ENCODE results near the gene CTNS. TPM values are rescaled to one million over a fixed set of nuclear protein-coding genes. Genes with fewer than 3 reads are reported as not detected.
"Not testable (repeated sequence)": the region's sequence is repeated elsewhere in the genome, so short reads cannot be mapped to it uniquely, and the experiment has no call there.

CTNS gene
- total RNA-seq, 1 experiment from 2014 or later: 7.1 TPM

- Mint-ChIP-seq H3K4me1 (ENCODE audit: insufficient read depth, unreplicated experiment) (no peaks in the 10 kb centered on the region), H3K36me3 (ENCODE audit: insufficient read depth, unreplicated experiment) (peaks cover 4% of the 10 kb centered on the region), H3K27me3 (ENCODE audit: insufficient read depth, unreplicated experiment) (no peaks in the 10 kb centered on the region), H3K9me3 (ENCODE audit: unreplicated experiment) (peaks cover 7% of the 10 kb centered on the region), H3K4me3 (ENCODE audit: unreplicated experiment) (no peak overlapping the region), H3K27ac (ENCODE audit: low read depth, unreplicated experiment) (no peak overlapping the region)
- no TSS peak for BruUV-seq (replicated peaks)
- no peak for DNase-seq (ENCODE audit: unreplicated experiment)
- ChIA-PET POLR2A (no interaction called here), CTCF (no interaction called here)
- no peak for TF ChIP-seq CTCF (IDR thresholded peaks at IDR 0.05; ENCODE audit: unreplicated experiment)
- intact Hi-C loops (cut with micrococcal nuclease): no loop called here
These were observed 68.6 kb downstream of the CTNS start for GRCh38 chr17:3704931-3705717.

- CTCF ChIA-PET: not testable (repeated sequence)
These were observed 69.1 kb downstream of the CTNS start for GRCh38 chr17:3705718-3705984.

GRCh38 chr17:3708366-3708765 is 71.8 kb downstream of the CTNS start:
- Mint-ChIP-seq H3K9me3 (ENCODE audit: unreplicated experiment) (no peaks in the 10 kb centered on the region), H3K27me3 (ENCODE audit: insufficient read depth, unreplicated experiment) (no peaks in the 10 kb centered on the region), H3K4me3 (ENCODE audit: unreplicated experiment) (no peak overlapping the region), H3K36me3 (ENCODE audit: insufficient read depth, unreplicated experiment) (peaks cover 10% of the 10 kb centered on the region), H3K27ac (ENCODE audit: low read depth, unreplicated experiment) (no peak overlapping the region), H3K4me1 (ENCODE audit: insufficient read depth, unreplicated experiment) (no peaks in the 10 kb centered on the region)
- ChIA-PET POLR2A (interaction anchor here (0.6 kb wide), 2 partner anchors 704 to 1447 kb away, joined by 3 to 5 read pairs; no protein-coding TSS in a partner anchor), CTCF (no interaction called here)
- no peak for TF ChIP-seq CTCF (IDR thresholded peaks at IDR 0.05; ENCODE audit: unreplicated experiment)
- DNase-seq (ENCODE audit: unreplicated experiment): no peak
- intact Hi-C loops (cut with micrococcal nuclease): no loop called here
- BruUV-seq (replicated peaks): no TSS peak

More at GRCh38 chr17:3705718-3705984, 69.1 kb downstream of the CTNS start:
- BruUV-seq (replicated peaks); H3K27me3 Mint-ChIP-seq (ENCODE audit: insufficient read depth, unreplicated experiment); H3K36me3 Mint-ChIP-seq (ENCODE audit: insufficient read depth, unreplicated experiment); intact Hi-C loops (cut with micrococcal nuclease); H3K4me3 Mint-ChIP-seq (ENCODE audit: unreplicated experiment); POLR2A ChIA-PET; H3K9me3 Mint-ChIP-seq (ENCODE audit: unreplicated experiment); H3K27ac Mint-ChIP-seq (ENCODE audit: low read depth, unreplicated experiment); DNase-seq (ENCODE audit: unreplicated experiment); H3K4me1 Mint-ChIP-seq (ENCODE audit: insufficient read depth, unreplicated experiment): not testable (repeated sequence)

GRCh38 chr17:3710951-3711383 is 74.4 kb downstream of the CTNS start:
- H3K27me3 Mint-ChIP-seq (ENCODE audit: insufficient read depth, unreplicated experiment): no peaks in the 10 kb centered on the region
- ChIA-PET CTCF (interaction anchor here (0.6 kb wide), 1 partner anchor 1348 kb away, joined by 3 read pairs; no protein-coding TSS in a partner anchor), POLR2A (no interaction called here)
- no peak overlapping the region for H3K4me3 Mint-ChIP-seq (ENCODE audit: unreplicated experiment)
- H3K36me3 Mint-ChIP-seq (ENCODE audit: insufficient read depth, unreplicated experiment): peaks cover 32% of the 10 kb centered on the region
- no peak for TF ChIP-seq CTCF (IDR thresholded peaks at IDR 0.05; ENCODE audit: unreplicated experiment)
- intact Hi-C loops (cut with micrococcal nuclease): no loop called here
- no peaks in the 10 kb centered on the region for H3K4me1 Mint-ChIP-seq (ENCODE audit: insufficient read depth, unreplicated experiment)
- BruUV-seq (replicated peaks): no TSS peak
- no peaks in the 10 kb centered on the region for H3K9me3 Mint-ChIP-seq (ENCODE audit: unreplicated experiment)
- peak; percentile 57 for DNase-seq (ENCODE audit: unreplicated experiment)
- H3K27ac Mint-ChIP-seq (ENCODE audit: low read depth, unreplicated experiment): no peak overlapping the region

Other genes starting within 250 kb of the CTNS start
- not detected in 2 replicates for gene OR1E1, start 238.3 kb upstream of the CTNS start, total RNA-seq (2022)
- gene OR3A3, start 225.4 kb upstream of the CTNS start, total RNA-seq (2022): not detected in 2 replicates
- gene OR1E2, start 202.9 kb upstream of the CTNS start, total RNA-seq (2022): not detected in 2 replicates
- not detected in 2 replicates for gene SPATA22, start 164.9 kb upstream of the CTNS start, total RNA-seq (2022)
- 0.54 TPM in 2 replicates for gene ASPA, start 160.8 kb upstream of the CTNS start, total RNA-seq (2022)
- 4.4 and 5.4 TPM in 2 replicates for gene TRPV3, start 78.9 kb upstream of the CTNS start, total RNA-seq (2022)
- gene TRPV1, start 27.3 kb upstream of the CTNS start, total RNA-seq (2022): 2.7 and 5.4 TPM in 2 replicates
- 6.3 and 8.3 TPM in 2 replicates for gene SHPK, start 510 bp upstream of the CTNS start, total RNA-seq (2022)
- gene TAX1BP3, start 31.8 kb downstream of the CTNS start, total RNA-seq (2022): 130 and 147 TPM in 2 replicates
- gene EMC6, start 32.1 kb downstream of the CTNS start, total RNA-seq (2022): 72.2 and 78.5 TPM in 2 replicates
- gene P2RX5, start 59.4 kb downstream of the CTNS start, total RNA-seq (2022): 4.8 and 4.9 TPM in 2 replicates
- gene HASPIN, start 87.1 kb downstream of the CTNS start, total RNA-seq (2022): 3.7 and 6.4 TPM in 2 replicates
- 23.8 and 26.6 TPM in 2 replicates for gene ITGAE, start 164.4 kb downstream of the CTNS start, total RNA-seq (2022)
- 47.1 and 52.5 TPM in 2 replicates for gene NCBP3, start 209.5 kb downstream of the CTNS start, total RNA-seq (2022)

Measured in MCF 10A (cell line).